ENCODE measurements around the gene SSBP2. TPM values are rescaled to one million over a fixed set of nuclear protein-coding genes. Genes with fewer than 3 reads are reported as not detected.

SSBP2 gene
- total RNA-seq, 1 donor from 2014 or later = 47.9 TPM

GRCh38 chr5:81395262-81395661, 355.6 kb downstream of the SSBP2 start:
- H3K27me3 Mint-ChIP-seq (ENCODE audit: low read depth) = no peaks in the 10 kb centered on the region

GRCh38 chr5:81393783-81394718, 356.8 kb downstream of the SSBP2 start, which contains the start of gene ACOT12:
ACOT12 (minus strand) TSS chr5:81394134; CDS start chr5:81394114, 20 bp downstream.
- Mint-ChIP-seq H3K27ac (ENCODE audit: unreplicated experiment) (peak within 1 kb of the TSS; percentile 8), H3K27me3 (ENCODE audit: low read depth) (no peaks in the 10 kb centered on the region), H3K4me1 (ENCODE audit: low read depth) (peaks cover 16% of the 10 kb centered on the region), H3K4me3 (ENCODE audit: unreplicated experiment) (peak within 1 kb of the TSS; percentile 67), H3K36me3 (ENCODE audit: low read depth) (no peaks in the 10 kb centered on the region), H3K9me3 (ENCODE audit: low read depth) (peaks cover 6% of the 10 kb centered on the region)
- TF ChIP-seq, protein P1, sequence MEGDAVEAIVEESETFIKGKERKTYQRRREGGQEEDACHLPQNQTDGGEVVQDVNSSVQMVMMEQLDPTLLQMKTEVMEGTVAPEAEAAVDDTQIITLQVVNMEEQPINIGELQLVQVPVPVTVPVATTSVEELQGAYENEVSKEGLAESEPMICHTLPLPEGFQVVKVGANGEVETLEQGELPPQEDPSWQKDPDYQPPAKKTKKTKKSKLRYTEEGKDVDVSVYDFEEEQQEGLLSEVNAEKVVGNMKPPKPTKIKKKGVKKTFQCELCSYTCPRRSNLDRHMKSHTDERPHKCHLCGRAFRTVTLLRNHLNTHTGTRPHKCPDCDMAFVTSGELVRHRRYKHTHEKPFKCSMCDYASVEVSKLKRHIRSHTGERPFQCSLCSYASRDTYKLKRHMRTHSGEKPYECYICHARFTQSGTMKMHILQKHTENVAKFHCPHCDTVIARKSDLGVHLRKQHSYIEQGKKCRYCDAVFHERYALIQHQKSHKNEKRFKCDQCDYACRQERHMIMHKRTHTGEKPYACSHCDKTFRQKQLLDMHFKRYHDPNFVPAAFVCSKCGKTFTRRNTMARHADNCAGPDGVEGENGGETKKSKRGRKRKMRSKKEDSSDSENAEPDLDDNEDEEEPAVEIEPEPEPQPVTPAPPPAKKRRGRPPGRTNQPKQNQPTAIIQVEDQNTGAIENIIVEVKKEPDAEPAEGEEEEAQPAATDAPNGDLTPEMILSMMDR (IDR thresholded peaks at IDR 0.05) = no peak
- DNase-seq (ENCODE audit: low spot score) = peak; percentile 77

More at GRCh38 chr5:81395262-81395661, 355.6 kb downstream of the SSBP2 start:
- TF ChIP-seq, protein P1 (IDR thresholded peaks at IDR 0.05) = no peak
- H3K27ac Mint-ChIP-seq (ENCODE audit: unreplicated experiment) = no peak overlapping the region
- DNase-seq (ENCODE audit: low spot score) = no peak
- peaks cover 6% of the 10 kb centered on the region for H3K9me3 Mint-ChIP-seq (ENCODE audit: low read depth)
- no peaks in the 10 kb centered on the region for H3K36me3 Mint-ChIP-seq (ENCODE audit: low read depth)
- H3K4me3 Mint-ChIP-seq (ENCODE audit: unreplicated experiment) = no peak overlapping the region
- peaks cover 16% of the 10 kb centered on the region for H3K4me1 Mint-ChIP-seq (ENCODE audit: low read depth)

GRCh38 chr5:81393430-81393782, 357.5 kb downstream of the SSBP2 start:
- Mint-ChIP-seq H3K27me3 (ENCODE audit: low read depth) (no peaks in the 10 kb centered on the region), H3K4me3 (ENCODE audit: unreplicated experiment) (peak overlapping the region; percentile 67), H3K36me3 (ENCODE audit: low read depth) (no peaks in the 10 kb centered on the region), H3K4me1 (ENCODE audit: low read depth) (peaks cover 16% of the 10 kb centered on the region), H3K9me3 (ENCODE audit: low read depth) (peaks cover 6% of the 10 kb centered on the region), H3K27ac (ENCODE audit: unreplicated experiment) (peak overlapping the region; percentile 8)
- TF ChIP-seq, protein P1 (IDR thresholded peaks at IDR 0.05) = peak; percentile 26
- no peak for DNase-seq (ENCODE audit: low spot score)

DNA sequence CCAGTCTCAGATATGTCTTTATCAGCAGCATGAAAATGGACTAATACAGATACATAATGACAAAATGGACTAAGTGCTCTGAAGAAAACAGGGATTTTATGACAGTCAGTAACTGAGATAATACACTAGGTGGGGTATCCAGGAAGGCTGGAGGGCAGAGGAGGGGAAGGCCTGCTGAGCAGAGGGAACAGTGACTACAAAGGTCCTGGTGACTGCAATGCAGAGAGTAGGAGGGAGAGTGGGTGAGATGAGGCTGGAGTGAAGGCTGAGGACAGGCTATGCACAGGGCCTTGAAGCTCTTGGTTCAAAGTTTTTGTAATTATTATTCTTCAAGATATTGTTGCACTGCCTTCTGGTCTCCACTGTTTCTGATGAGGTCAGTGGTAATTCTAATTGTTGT, 361.9 kb downstream of the SSBP2 start:
- no peaks in the 10 kb centered on the region for H3K9me3 Mint-ChIP-seq (ENCODE audit: low read depth)
- TF ChIP-seq, protein P1 (IDR thresholded peaks at IDR 0.05) = no peak
- no peak overlapping the region for H3K27ac Mint-ChIP-seq (ENCODE audit: unreplicated experiment)

DNA sequence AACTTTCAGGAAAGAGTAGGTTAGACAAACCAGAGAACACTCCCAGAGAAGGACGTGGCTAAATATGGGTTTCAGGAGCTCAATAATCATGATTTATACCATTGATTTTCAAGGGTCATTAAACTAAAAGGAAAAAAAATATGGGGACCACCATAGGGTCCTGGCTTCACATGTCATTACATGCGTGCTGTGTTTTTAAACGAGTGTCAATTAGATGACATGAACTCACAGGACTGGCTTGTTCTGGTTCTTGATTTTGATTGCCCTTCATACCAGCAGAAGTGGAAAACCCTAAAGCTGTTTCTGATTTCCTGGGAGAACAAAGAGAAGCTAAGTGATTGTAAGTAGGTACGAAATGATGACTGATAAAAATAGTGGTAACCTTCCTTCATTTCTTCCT, 362.7 kb downstream of the SSBP2 start:
- Mint-ChIP-seq H3K9me3 (ENCODE audit: low read depth) (no peaks in the 10 kb centered on the region), H3K27me3 (ENCODE audit: low read depth) (no peaks in the 10 kb centered on the region), H3K4me1 (ENCODE audit: low read depth) (no peaks in the 10 kb centered on the region), H3K27ac (ENCODE audit: unreplicated experiment) (no peak overlapping the region), H3K36me3 (ENCODE audit: low read depth) (no peaks in the 10 kb centered on the region), H3K4me3 (ENCODE audit: unreplicated experiment) (no peak overlapping the region)
- TF ChIP-seq, protein P1 (IDR thresholded peaks at IDR 0.05) = no peak
- no peak for DNase-seq (ENCODE audit: low spot score)

More for the DNA sequence above, 361.9 kb downstream of the SSBP2 start:
- Mint-ChIP-seq H3K36me3 (ENCODE audit: low read depth) (no peaks in the 10 kb centered on the region), H3K27me3 (ENCODE audit: low read depth) (no peaks in the 10 kb centered on the region), H3K4me1 (ENCODE audit: low read depth) (peaks cover 5% of the 10 kb centered on the region), H3K4me3 (ENCODE audit: unreplicated experiment) (no peak overlapping the region)
- DNase-seq (ENCODE audit: low spot score) = no peak

All from chondrocyte (in vitro differentiated cells).